Right renal cortex interstitium (tissue), 3 donors: ENCODE data around the gene DDRGK1. TPM values are rescaled to one million over a fixed set of nuclear protein-coding genes. Genes with fewer than 3 reads are reported as not detected.
"Not testable (repeated sequence)": the region's sequence is repeated elsewhere in the genome, so short reads cannot be mapped to it uniquely, and the experiment has no call there.

ENCODE experiments used
- DNase-seq, 3 donors: peaks; one replicate each; pipeline ENCODE4 v3.0.0-alpha.2; 2013; ENCODE audit warnings: low read depth in 3 of 3, low spot score in 2 of 3
- polyA plus RNA-seq, 3 donors: library from polyadenylated mRNA; unstranded; fragments of 120-200 nt; gene quantifications; one replicate each; pipeline ENCODE4 v1.2.1, GENCODE V29; 2013; ENCODE audit not compliant: insufficient read length in 3 of 3

The DDRGK1 gene
- polyA plus RNA-seq, 3 donors: 46.7 to 55.0 (median 51.2) TPM

DNA sequence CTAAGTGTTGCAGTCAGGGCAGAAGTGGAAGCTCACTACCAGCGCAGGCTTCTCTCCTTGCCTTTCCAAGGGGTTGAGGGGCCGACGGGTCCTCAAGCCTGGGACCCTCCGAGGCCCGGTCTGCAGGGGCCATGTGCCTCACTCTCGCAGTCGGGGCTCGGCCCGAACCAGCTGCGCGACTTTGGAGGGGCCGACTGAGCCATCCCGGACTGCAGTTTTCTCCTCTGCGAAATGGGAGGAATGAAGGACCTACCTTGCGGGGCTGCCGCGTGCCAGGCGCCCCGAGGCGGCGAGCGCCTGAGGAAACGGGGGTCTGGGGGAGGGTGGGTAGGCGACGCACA, 36.8 kb downstream of the DDRGK1 start:
- no peak for DNase-seq

DNA sequence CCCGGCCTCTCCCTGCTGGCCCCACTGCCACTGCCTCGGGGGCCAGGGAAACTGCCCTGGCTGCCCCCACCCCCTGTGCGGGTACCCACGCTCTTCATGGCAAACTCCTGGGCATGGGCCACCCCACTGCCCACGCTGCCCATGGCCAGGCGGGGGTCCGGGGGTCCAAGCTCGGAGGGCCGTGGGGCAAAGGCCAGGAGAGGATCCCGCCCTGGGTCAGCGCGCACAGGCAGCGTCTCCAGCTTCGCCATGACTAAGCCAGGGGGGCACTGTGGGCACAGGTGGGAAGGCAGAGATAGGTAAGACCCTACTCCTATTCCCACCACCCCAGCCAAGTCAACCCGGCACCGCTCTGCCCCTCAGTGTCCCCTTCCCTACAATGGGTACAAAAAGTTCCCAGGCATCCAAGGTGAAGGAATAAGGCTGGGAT, 37.6 kb downstream of the DDRGK1 start:
- DNase-seq: no peak

DNA sequence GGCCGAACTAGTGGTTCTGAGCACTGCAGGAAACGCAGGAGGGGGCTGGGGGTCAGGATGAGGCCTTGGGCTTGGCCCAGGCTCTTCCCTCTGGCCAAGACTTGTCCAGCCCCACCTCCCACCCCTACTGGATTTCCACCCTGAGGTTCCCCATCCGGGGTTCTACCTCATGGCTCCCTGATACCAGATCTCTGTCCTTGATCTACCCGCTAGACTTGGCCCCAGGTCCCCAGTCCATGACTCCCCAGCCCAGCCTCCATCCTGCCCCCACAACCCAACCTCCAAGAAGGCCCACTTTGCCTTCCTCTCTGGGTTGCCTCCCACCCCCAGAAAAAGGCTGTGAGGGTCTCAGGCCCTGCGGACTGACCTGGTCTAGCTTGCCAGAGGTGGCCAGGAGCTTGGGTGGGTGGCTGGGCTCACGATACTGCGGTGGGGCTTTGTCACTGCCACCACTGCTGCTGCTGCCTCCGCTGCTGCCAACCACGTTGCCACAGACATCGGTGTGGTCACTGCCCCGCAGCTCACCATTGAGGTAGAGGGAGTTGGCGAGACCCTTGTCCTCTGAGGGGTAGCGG, 38.1 kb downstream of the DDRGK1 start:
- no peak for DNase-seq

DNA sequence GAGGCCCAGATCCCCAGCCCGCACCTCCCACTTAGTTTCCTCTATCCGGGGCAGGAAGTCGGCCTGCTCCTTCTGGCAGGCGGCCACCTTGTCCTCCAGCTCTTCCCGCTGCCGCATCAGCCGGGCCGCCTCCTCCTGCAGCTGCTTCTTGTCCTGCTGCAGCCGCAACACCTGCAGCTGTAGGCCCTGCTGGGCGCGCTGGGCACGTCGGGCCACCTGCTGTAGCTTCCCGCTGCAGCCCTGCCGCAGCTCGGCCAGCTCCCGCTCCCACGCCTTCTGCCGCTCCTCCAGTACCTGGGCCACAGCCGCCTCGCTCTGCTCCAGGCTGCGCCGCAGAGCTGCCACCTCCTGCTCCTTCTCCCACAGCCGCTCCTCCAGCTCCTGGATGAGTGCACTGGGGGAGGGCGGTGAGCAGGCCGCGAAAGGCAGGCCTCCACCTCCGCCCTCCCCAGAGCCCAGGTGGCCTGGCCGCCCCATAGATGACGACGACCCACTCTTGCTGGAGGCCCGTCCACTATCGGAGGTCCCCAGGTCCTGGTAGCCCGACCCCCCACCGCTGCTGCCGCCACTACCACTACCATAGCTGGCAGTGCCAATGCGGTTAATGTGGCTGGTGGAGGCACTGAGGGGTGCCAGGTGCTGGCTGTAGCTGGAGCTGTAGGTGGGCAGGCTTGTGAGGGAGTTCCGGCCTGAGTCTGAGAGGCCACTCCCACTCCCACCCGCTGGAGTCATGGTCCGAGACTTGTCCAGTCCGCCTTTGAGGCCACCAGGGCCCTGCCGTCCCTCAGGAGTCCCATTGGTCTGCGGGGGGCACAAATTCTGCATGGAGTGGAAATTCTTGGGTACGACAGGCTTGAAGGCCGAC, 38.8 kb downstream of the DDRGK1 start:
- no peak for DNase-seq

DNA sequence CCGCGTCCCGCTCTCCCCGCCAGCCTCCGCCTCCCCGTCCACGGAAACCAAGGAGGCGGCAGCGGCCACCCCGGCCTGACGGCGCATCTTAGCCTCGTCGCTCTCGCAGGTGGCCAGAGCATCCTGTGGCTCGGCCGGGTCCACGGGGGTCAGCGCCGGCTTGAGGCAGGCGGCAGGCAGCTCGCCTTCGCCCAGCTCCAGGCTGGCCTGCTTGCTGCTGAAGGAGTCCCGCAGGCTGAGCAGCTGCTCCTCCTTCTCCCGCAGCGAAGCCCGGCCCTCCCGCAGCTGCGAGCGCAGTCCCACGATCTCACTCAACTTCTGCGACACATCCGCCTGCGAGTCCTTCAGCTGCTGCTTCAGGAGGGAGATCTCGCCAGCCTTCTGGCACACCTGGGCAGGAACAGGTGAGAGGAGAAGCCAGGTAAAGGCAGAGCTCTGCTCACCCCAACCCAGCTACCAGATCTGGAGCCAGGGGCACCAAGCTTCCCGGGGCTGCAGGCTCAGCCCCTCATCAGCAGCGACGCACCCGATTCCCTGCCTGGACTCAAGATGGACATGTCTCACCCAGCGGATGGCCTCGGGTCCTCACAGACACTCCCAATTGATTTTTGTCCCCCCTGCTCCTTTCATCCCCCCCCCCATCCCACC, 39.6 kb downstream of the DDRGK1 start:
- no peak for DNase-seq

DNA sequence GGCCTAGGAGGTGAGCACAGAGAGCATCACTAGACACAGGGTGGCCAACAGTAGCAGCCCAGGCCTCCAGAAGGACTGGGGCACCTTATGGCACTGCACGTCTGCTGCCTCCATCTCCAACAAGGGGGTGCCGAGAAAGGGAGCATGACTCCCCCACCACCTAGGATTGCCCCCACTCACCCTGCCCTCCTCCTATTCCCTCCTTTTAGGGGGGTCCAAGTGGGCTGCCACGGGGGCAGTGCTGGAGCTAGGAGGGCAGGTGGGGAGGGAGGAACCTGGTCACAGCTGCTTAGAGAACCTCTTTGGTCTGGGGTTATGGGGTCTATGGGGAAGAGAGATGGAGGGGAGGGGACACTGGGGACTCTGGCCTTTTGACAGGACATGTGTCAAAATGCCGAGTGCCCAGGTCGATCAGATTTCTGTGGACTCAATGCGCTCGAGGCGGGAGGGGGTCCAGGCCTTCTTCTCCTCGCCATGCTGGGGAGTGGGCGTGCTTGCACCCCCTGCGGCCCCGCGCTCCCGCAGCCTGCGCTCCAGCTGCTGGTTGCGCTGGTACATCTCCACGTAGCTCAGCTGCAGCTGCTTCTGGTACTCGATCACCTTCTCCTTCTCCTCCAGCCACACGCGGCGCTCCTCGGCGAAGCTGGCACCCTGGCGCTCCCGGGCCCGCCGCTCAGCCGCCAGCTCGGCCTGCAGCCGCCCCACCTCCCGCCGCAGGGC, 40.3 kb downstream of the DDRGK1 start:
- DNase-seq: no peak

DNA sequence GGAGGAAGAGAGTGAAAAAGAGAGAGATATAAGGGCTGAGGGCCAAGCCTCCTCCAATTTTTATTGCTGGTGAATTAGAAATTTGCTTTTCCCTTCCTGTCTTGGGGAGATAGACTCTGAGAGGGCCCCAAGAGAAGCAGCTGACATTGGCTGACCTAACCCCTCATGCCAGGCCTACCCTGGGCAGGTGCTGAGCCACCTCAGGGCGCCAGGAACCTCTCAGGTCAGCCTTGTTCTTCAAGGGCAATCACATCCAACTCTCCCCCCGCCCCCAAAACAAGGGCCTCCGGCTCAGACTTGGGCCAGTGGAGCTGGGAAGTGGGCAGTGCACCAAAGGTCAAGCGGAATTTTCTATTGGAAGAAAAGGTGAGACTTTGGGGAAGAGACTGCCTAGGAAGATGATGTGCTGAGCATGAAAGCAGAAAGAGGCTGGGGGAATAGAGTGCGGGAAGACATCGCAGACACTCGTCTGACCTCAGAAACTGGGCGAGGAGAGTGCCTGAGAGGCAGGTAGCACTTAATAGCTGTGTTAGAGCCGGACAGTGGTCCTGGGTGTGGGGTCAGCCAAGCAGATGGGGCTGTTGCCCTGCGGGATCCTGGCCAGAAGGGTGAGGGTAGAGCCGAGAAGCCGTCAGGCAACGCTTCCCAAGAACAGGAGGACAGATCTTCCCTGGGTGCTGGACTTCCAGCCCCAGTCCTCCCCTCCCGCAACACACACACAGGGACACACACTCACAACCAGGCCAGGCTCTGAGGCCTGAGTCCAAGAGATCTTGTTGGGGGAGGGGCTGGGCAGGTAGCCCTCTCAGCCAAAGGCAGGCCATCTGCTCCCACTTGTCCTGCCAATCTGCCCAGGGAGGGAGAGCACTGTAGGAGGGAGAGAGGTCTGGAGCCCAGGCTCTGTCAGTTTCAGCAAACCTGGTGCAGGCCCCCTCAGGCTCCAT, 41.1 kb downstream of the DDRGK1 start:
- DNase-seq: no peak

DNA sequence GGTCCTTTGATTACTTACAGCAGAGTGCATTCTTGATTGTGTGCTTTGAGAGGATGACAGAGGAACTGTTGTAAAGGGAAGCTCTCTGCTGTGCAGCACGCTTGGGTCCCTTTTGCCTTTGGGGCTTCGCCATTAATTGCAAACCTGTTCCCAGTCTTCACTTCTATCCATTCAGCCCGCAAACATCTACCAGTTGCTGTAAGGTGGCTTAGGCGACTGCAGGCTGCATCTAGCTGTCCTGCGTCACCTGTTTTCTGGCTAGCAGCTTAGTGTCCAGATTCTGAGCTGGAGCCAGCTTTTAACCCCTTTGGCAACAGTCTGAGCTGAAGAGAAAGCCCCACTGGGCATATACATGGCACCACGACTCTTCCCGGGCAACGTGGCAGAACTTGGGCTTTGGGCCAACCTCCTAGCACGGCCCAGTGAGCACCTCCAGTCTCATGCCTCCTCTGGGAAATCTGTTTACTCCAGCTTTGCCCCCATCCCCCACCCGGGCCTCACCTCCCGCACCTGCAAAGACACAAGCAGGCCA, 42.3 kb downstream of the DDRGK1 start:
- DNase-seq: no peak

DNA sequence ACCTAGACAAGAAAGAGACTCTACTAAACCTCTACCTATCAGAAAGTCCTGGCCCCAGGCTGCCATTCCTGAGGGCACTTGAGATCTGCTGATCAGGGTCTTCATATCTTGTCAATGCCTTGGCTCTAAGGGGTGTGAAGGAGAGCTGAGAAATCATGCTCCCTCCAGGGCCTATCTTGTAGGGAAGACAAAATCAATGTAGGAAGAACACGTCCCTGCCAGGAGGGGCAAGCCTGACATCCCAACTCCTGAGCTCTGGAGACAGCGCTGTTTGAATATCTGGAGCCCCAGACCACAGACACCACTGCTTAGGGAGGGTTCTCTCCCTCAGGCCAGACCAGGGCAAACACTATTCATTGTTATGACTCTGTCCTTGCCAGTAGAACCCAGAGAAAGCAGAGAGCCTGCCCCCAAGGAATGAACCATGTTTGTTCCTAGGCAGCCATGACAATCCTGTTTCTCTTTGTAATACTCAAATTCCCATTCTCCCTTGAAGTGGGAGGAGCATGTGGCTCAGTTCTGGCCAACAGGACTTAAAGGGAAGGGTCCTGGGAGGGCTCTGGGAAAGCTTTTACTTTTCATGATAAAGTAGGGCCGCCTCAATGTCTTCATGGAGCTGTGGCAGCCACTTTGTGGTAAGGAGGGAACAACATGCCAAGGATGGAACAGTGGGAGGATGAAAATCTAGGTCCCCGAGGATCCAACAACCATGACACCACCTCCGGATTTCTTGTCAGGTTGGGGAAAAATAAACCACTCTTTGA, 43.0 kb downstream of the DDRGK1 start:
- no peak for DNase-seq

DNA sequence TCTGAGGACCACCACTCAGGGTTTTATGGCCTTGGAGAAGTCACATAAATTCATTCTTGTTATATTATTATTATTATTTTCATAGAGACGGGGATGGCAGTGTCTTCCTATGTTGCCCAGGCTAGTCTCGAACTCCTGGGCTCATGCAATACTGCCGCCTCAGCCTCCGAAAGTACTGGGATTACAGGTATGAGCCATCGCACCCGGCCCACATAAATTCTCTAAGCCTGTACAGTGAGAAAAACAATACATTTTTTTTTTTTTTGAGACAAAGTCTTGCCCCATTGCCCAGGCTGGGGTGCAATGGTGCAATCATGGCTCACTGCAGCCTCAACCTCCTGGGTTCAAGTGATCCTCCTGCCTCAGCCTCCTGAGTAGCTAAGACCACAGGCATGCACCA, 44.1 kb downstream of the DDRGK1 start:
- no peak for DNase-seq

DNA sequence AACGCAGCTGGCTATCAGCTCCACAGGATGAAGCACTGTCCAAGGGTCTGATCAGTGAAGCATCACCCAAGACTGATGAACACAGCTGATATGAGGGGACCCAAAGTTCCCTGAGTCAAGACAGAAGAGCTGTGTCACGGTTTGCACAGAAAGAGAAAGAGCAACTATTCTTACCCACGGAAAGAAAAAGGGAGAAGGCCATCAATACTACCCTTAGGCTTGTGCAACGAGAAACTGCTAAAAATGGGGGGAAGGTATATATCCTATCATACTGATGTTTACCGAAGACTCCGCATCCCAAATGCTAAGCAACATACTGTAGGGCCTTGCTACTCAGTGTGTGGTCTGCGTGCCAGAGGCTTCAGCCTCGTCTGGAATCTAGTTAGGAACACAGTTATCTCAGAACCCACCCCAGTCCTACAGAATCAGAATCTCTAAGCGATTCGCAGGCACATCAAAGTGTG, 45.5 kb downstream of the DDRGK1 start:
- DNase-seq: no peak

DNA sequence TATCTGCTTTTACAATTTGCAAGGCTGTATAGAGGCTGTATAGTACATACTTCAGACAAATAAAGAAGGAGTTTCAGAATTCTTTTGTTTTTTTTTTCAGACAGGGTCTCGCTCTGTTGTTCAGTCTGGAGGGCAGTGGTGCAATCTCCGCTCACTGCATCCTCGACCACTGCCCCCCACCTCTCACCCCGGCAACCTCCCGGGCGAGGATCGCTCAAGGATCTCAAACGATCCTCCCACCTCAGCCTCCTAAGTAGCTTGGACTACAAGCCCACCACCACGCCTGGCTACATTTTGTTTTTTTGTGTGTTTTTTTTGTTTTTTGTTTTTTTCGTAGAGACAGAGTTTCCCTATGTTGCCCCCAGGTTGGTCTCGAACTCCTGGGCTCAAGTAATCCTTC, 46.7 kb downstream of the DDRGK1 start:
- DNase-seq: no peak

DNA sequence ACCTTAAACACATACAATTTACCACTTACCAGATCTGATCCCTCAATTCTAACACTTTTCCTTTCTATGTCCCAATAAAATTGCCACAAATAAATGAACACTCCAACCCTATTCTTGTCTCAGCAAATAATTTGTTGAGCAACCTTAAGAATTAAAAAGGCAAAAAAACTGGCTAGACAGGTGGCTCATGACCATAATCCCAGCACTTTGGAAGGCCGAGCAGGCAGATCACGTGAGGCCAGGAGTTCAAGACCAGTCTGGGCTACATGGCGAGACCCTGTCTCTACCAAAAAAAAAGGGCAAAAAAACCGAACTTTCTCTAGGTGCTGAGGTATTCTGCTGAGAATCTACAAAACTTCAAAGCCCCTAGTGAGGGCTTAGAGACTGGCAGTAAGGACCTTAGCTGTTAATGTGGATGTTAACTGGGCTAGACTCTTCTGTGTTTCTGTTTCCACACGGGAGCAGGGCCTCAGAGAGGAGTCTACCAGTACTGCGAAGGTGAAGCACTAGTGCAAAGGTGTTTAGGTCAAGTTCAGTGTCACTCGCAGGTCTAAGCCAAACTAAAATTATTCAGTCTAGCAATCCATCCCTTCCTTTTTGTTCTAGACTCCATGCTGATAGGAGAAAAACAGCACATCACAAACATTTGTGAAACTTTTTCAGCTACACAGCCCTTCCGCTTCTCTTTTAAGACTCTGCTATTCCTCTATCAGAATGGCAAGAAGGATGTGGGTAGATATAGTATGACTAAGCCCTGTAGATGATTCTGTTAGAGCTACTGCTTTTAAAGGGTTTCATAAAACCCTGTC, 47.5 kb downstream of the DDRGK1 start:
- DNase-seq: no peak

DNA sequence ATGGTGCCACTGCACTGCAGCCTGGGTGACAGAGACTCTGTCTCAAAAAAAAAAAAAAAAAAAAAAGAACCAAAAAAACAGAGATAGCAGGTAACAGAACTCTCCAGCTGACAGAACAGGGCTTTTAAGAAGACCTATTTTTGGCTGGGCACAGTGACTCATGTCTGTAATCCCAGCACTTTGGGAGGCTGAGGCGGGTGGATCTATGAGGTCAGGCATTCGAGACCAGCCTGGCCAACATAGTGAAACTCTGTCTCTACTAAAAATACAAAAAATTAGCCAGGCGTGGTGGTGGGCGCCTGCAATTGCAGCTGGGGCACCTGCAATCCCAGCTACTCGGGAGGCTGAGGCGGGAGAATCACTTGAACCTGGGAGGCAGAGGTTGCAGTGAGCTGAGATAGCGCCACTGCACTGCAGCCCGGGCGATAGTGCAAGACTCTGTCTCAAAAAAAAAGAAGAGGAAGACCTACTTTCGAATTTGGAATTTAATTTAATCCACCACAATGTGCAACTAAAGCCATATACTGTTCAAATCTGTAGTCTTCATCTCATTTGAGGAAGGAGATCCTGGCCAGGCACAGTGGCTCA, 52.3 kb downstream of the DDRGK1 start:
- not testable (repeated sequence) for DNase-seq

DNA sequence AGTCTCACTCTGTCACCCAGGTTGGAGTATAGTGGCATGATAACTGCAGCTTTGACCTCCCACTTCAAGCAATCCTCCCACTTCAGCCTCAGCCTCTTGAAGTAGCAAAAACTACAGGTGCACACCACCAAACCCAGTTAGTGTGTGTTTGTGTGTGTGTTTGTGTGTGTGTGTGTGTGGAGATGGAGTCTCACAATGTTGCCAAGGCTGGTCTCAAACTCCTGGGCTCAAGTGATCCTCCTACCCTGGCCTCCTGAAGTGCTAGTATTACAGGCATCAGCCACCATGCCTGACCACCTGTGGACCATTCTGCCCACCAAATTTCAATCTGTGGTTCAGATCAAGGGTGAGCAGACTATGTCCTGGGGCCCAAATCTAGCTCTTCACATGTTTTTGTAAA, 53.6 kb downstream of the DDRGK1 start:
- no peak for DNase-seq

DNA sequence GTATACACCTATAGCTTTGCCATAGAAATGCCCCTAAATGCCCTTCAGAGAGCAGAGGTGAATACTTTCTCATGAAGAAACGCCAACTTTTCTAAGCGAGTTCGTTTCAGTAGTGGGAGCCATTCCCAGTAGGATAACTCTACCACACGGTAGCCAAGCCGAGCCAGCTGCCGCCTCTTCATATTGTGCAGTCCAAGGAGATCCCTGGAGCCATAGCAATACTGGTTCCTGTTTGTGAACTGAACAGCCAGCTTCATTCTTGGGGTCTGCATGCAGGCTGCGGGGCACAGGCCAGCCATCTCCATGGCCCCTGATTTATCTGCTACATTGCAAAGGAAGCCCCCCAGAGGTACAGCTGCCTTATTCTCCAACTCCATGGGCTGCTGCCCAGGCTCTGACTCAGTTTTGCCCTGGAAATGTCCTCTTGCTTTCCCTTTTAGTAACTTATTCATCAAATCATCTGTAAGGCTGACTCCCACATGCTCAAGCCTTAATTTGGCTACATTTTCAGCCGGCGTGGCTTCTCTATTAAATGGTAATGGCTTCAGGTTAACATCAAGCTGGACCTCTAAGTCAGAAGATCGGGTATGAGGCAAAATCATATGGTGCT, 57.6 kb downstream of the DDRGK1 start:
- DNase-seq: no peak

DNA sequence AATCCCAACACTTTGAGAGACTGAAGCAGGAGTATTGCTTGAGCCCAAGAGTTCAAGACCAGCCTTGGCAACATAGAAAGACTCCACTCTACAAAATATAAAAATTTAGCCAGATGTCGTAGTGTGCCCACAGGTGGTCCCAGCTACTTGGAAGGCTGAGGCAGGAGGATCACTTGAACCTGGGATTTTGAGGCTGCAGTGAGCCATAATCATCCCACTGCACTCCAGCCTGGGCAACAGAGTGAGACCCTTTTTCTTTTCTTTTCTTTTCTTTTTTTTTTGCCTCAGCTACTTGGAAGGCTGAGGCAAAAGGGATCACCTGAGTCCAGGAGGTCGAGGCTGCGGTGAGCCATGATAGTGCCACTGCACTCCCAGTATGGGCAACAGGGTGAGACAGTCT, 62.7 kb downstream of the DDRGK1 start:
- no peak for DNase-seq
